ENCODE measurements around the gene RCAN2. TPM values are rescaled to one million over a fixed set of nuclear protein-coding genes. Genes with fewer than 3 reads are reported as not detected.

Gene RCAN2
- total RNA-seq, 1 experiment from 2014 or later, result 0.05 TPM

DNA sequence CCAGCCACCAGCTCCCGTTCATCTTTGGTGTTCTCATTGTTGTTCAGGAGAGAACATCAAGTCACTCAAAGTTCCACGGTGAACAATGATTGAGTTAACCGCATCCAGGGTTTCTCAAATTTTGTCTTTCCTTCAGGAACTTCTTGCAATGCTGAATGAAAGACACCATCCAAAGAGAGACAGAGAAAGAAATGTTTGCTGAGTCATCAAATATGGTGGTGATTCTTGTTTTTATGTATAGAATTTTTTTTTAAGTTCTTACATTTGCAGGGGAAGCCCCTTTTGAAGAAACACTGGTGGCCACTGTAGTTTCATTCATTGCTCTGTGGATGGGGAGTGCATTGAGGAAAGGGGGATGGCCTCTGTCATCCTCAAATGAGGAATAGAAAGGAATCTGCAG is 258.1 kb downstream of the RCAN2 start:
- intact Hi-C loops (cut with micrococcal nuclease; ENCODE audit: unreplicated experiment), result no loop called here
- BruUV-seq (replicated peaks), result no TSS peak
- H3K4me3 ChIP-seq (ENCODE audit: low read depth in 2 of 2, low read length in 2 of 2), result no peak overlapping the region
- no peaks in the 10 kb centered on the region for H3K27me3 ChIP-seq (ENCODE audit: control insufficient read depth, insufficient read depth, low read length)
- no peak overlapping the region for H3K27ac ChIP-seq (ENCODE audit: low read length)
- H3K4me1 ChIP-seq (ENCODE audit: control insufficient read depth, insufficient read depth, low read length), result no peaks in the 10 kb centered on the region
- TF ChIP-seq POLR2AphosphoS5 (IDR thresholded peaks at IDR 0.05; ENCODE audit: low read depth, low read length), result no peak
- TF ChIP-seq, protein P1, sequence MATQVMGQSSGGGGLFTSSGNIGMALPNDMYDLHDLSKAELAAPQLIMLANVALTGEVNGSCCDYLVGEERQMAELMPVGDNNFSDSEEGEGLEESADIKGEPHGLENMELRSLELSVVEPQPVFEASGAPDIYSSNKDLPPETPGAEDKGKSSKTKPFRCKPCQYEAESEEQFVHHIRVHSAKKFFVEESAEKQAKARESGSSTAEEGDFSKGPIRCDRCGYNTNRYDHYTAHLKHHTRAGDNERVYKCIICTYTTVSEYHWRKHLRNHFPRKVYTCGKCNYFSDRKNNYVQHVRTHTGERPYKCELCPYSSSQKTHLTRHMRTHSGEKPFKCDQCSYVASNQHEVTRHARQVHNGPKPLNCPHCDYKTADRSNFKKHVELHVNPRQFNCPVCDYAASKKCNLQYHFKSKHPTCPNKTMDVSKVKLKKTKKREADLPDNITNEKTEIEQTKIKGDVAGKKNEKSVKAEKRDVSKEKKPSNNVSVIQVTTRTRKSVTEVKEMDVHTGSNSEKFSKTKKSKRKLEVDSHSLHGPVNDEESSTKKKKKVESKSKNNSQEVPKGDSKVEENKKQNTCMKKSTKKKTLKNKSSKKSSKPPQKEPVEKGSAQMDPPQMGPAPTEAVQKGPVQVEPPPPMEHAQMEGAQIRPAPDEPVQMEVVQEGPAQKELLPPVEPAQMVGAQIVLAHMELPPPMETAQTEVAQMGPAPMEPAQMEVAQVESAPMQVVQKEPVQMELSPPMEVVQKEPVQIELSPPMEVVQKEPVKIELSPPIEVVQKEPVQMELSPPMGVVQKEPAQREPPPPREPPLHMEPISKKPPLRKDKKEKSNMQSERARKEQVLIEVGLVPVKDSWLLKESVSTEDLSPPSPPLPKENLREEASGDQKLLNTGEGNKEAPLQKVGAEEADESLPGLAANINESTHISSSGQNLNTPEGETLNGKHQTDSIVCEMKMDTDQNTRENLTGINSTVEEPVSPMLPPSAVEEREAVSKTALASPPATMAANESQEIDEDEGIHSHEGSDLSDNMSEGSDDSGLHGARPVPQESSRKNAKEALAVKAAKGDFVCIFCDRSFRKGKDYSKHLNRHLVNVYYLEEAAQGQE (IDR thresholded peaks at IDR 0.05; ENCODE audit: insufficient read depth in 1 of 2, low read depth in 2 of 2, low read length in 1 of 2), result no peak
- POLR2A ChIA-PET, result no interaction called here
- DNase-seq (ENCODE audit: low read depth, low spot score), result no peak
- CTCF ChIA-PET, result no interaction called here
- no peak for ATAC-seq
- no peaks in the 10 kb centered on the region for H3K9me3 ChIP-seq (ENCODE audit: control insufficient read depth, insufficient read depth, low read depth, low read length)
- in situ Hi-C loops (cut with HindIII; ENCODE audit: low pct_unique_long_range_greater_than_20kb, low sequenced_read_pairs), result no loop called here
- H3K36me3 ChIP-seq (ENCODE audit: control insufficient read depth, insufficient read depth, low read length), result no peaks in the 10 kb centered on the region

DNA sequence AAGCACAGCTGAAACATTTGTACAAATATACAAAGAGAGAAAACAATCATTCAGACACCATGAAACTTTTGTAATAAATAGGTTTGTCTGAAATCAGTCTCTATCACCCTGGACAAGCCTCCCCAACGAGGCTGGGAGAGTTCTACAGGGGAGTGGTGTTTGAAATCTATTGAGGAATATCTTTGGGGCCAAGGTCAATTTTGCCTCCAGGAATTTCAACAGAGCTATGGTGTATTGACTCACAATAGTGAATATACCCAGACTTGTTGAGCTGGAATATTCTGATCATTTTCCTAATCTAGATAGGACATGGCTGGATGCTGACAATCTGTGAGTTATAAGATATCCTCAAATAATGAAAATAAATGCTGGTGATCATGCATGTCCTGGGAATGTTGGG is 269.0 kb downstream of the RCAN2 start:
- Histone ChIP-seq H3K36me3 (ENCODE audit: control insufficient read depth, insufficient read depth, low read length) (no peaks in the 10 kb centered on the region), H3K9me3 (ENCODE audit: control insufficient read depth, insufficient read depth, low read depth, low read length) (no peaks in the 10 kb centered on the region), H3K27ac (ENCODE audit: low read length) (no peak overlapping the region), H3K4me1 (ENCODE audit: control insufficient read depth, insufficient read depth, low read length) (no peaks in the 10 kb centered on the region), H3K4me3 (ENCODE audit: low read depth in 2 of 2, low read length in 2 of 2) (no peak overlapping the region), H3K27me3 (ENCODE audit: control insufficient read depth, insufficient read depth, low read length) (0 out of 2 replicates have a peak, but pooled peaks cover 2% of the 10 kb centered on the region)
- in situ Hi-C loops (cut with HindIII; ENCODE audit: low pct_unique_long_range_greater_than_20kb, low sequenced_read_pairs), result no loop called here
- no TSS peak for BruUV-seq (replicated peaks)
- TF ChIP-seq, protein P1 (IDR thresholded peaks at IDR 0.05; ENCODE audit: insufficient read depth in 1 of 2, low read depth in 2 of 2, low read length in 1 of 2), result no peak
- no peak for TF ChIP-seq SIN3A (IDR thresholded peaks at IDR 0.05; ENCODE audit: borderline replicate concordance, insufficient read depth, low read depth, low read length)
- TF ChIP-seq, protein P2, sequence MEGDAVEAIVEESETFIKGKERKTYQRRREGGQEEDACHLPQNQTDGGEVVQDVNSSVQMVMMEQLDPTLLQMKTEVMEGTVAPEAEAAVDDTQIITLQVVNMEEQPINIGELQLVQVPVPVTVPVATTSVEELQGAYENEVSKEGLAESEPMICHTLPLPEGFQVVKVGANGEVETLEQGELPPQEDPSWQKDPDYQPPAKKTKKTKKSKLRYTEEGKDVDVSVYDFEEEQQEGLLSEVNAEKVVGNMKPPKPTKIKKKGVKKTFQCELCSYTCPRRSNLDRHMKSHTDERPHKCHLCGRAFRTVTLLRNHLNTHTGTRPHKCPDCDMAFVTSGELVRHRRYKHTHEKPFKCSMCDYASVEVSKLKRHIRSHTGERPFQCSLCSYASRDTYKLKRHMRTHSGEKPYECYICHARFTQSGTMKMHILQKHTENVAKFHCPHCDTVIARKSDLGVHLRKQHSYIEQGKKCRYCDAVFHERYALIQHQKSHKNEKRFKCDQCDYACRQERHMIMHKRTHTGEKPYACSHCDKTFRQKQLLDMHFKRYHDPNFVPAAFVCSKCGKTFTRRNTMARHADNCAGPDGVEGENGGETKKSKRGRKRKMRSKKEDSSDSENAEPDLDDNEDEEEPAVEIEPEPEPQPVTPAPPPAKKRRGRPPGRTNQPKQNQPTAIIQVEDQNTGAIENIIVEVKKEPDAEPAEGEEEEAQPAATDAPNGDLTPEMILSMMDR (IDR thresholded peaks at IDR 0.05), result no peak
- TF ChIP-seq POLR2AphosphoS5 (IDR thresholded peaks at IDR 0.05; ENCODE audit: low read depth, low read length), result no peak
- TF ChIP-seq TCF7L2 (IDR thresholded peaks at IDR 0.05; ENCODE audit: low read depth, low read length), result no peak
- ChIA-PET POLR2A (no interaction called here), CTCF (no interaction called here)
- ATAC-seq (no peak), DNase-seq (ENCODE audit: low read depth, low spot score) (no peak)
- intact Hi-C loops (cut with micrococcal nuclease; ENCODE audit: unreplicated experiment), result loop anchor here (5.0 kb wide), 2 partner anchors 130 to 405 kb away; no protein-coding TSS in a partner anchor
